DOHH2 (cell line): ENCODE results near the gene WNT2B.

ENCODE experiments used
- EZH2phosphoT487 ChIP-seq: fragments of 200-600 bp; sonication (generic); IDR thresholded peaks from 2 replicates; pipeline ENCODE4 v1.6.1; 2017; ENCODE audit warnings: borderline replicate concordance, mild to moderate bottlenecking, antibody characterized with exemption, low read length, moderate library complexity, mixed read lengths
- TF ChIP-seq, protein P1 (sequence below): fragments of 200-600 bp; sonication (generic); IDR thresholded peaks from one replicate; pipeline ENCODE4 v1.5.1; 2014; ENCODE audit warnings: antibody characterized with exemption, mild to moderate bottlenecking, low read depth, low read length; ENCODE audit not compliant: poor library complexity, severe bottlenecking

DNA sequence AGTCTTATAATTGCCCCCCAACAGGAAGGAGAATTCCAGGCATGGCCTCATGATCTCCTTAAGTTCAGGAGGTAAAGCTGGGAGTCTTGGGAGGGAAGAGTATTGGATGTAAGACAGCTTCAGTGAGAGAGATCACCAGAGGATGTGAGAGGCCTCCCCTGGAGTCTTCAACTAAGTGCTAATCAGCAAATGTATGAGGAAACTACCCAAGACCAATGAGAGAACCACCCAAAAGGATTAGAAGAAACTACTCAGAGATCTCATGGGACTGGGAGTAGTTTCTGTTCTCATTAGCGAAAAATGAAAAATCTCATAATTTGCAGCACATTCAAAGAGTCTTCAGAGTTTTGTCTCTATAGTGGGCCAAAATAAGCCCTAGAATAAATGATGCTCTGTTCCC lies 36.6 kb upstream of the WNT2B start:
- TF ChIP-seq, protein P1, sequence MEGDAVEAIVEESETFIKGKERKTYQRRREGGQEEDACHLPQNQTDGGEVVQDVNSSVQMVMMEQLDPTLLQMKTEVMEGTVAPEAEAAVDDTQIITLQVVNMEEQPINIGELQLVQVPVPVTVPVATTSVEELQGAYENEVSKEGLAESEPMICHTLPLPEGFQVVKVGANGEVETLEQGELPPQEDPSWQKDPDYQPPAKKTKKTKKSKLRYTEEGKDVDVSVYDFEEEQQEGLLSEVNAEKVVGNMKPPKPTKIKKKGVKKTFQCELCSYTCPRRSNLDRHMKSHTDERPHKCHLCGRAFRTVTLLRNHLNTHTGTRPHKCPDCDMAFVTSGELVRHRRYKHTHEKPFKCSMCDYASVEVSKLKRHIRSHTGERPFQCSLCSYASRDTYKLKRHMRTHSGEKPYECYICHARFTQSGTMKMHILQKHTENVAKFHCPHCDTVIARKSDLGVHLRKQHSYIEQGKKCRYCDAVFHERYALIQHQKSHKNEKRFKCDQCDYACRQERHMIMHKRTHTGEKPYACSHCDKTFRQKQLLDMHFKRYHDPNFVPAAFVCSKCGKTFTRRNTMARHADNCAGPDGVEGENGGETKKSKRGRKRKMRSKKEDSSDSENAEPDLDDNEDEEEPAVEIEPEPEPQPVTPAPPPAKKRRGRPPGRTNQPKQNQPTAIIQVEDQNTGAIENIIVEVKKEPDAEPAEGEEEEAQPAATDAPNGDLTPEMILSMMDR = no peak
- no peak for TF ChIP-seq EZH2phosphoT487
